K562 (cell line): ENCODE results near the gene EBF4. TPM values are rescaled to one million over a fixed set of nuclear protein-coding genes. Genes with fewer than 3 reads are reported as not detected.

Experiments used
- FOXP1 ChIP-seq: sonication (generic); formaldehyde crosslinking; IDR thresholded peaks from 2 replicates; pipeline ENCODE4 v1.8.0; 2022; ENCODE audit warnings: mild to moderate bottlenecking, missing genetic modification reagents
- SMARCB1 ChIP-seq: IDR thresholded peaks from 2 replicates; pipeline ENCODE4 v1.6.1; 2011; ENCODE audit warnings: improper control_type of control experiment, low read depth; ENCODE audit not compliant: insufficient read length
- TCFL5 ChIP-seq: fragments of 250-450 bp; sonication (Bioruptor Pico); conservative IDR thresholded peaks from 2 replicates; pipeline ENCODE4 v1.6.1; 2021; ENCODE audit warnings: mild to moderate bottlenecking, moderate library complexity, matching md5 sums
- polyA plus RNA-seq, 8 experiments: library from polyadenylated mRNA; depleted of rRNA in 4 of 8; stranded (reverse) in 5 of 8; unstranded in 3 of 8; fragments of >200 nt; fragmentation: Nextera tagmentation in 2 of 8; fragmentation: Illumina TruSeq in 1 of 8; extraction: Ambion mirVana in 2 of 8; extraction: Trizol in 1 of 8; gene quantifications; 2 replicates each; pipeline versions ENCODE4 v1.2.1 to v1.2.3, GENCODE V29; 2011 to 2014; ENCODE audit warnings: inconsistent platforms in 1 of 8, missing spikeins in 1 of 8
- total RNA-seq, 7 experiments: library from RNA; depleted of rRNA in 6 of 7; stranded (reverse); fragments of >200 nt in 6 of 7; fragmentation: Illumina TruSeq in 2 of 7; extraction: Trizol in 2 of 7; gene quantifications; 2 replicates each; pipeline versions ENCODE4 v1.2.1 to v1.2.3, GENCODE V29; 2011 to 2021; ENCODE audit warnings: low replicate concordance in 1 of 7
- TF ChIP-seq, protein P1 (sequence below): sonication (generic); formaldehyde crosslinking; IDR thresholded peaks from 2 replicates; pipeline ENCODE4 v1.8.0; 2023; ENCODE audit warnings: missing genetic modification reagents, mild to moderate bottlenecking, borderline replicate concordance
- TF ChIP-seq, protein P2 (sequence below): fragments of 450-650 bp; formaldehyde crosslinking; IDR thresholded peaks from 2 replicates; pipeline ENCODE4 v1.4.0; 2020; ENCODE audit warnings: mild to moderate bottlenecking, mixed read lengths

EBF4 gene
- total and polyA plus RNA-seq, 9 of the 15 experiments (the other 6 are each of a cell fraction or from before 2014, with no cell fraction given) = 0.09 TPM; not detected in 8

DNA sequence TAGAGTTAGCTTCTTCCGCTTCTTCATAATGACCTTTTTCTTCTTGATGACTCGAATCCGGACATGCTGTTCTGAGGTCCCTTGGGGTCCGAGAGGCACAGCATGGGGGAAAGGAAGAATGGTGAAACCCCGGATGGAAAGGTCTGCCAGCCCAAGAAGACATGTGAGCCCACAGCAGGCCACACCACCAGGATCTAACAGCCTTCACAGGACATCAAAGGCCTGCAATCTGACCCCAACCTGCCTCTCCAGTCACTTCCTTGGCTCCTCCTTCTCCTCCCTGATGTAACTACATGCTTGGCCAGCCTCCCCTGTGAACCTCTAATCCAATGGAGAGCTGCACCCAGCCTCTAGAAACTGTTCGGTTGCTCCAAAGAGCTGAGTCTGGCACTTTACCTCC is 106.2 kb downstream of the EBF4 start (continued):
- TF ChIP-seq, protein P1, sequence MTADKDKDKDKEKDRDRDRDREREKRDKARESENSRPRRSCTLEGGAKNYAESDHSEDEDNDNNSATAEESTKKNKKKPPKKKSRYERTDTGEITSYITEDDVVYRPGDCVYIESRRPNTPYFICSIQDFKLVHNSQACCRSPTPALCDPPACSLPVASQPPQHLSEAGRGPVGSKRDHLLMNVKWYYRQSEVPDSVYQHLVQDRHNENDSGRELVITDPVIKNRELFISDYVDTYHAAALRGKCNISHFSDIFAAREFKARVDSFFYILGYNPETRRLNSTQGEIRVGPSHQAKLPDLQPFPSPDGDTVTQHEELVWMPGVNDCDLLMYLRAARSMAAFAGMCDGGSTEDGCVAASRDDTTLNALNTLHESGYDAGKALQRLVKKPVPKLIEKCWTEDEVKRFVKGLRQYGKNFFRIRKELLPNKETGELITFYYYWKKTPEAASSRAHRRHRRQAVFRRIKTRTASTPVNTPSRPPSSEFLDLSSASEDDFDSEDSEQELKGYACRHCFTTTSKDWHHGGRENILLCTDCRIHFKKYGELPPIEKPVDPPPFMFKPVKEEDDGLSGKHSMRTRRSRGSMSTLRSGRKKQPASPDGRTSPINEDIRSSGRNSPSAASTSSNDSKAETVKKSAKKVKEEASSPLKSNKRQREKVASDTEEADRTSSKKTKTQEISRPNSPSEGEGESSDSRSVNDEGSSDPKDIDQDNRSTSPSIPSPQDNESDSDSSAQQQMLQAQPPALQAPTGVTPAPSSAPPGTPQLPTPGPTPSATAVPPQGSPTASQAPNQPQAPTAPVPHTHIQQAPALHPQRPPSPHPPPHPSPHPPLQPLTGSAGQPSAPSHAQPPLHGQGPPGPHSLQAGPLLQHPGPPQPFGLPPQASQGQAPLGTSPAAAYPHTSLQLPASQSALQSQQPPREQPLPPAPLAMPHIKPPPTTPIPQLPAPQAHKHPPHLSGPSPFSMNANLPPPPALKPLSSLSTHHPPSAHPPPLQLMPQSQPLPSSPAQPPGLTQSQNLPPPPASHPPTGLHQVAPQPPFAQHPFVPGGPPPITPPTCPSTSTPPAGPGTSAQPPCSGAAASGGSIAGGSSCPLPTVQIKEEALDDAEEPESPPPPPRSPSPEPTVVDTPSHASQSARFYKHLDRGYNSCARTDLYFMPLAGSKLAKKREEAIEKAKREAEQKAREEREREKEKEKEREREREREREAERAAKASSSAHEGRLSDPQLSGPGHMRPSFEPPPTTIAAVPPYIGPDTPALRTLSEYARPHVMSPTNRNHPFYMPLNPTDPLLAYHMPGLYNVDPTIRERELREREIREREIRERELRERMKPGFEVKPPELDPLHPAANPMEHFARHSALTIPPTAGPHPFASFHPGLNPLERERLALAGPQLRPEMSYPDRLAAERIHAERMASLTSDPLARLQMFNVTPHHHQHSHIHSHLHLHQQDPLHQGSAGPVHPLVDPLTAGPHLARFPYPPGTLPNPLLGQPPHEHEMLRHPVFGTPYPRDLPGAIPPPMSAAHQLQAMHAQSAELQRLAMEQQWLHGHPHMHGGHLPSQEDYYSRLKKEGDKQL (CRISPR knock-in tag) = no peak
- TF ChIP-seq SMARCB1 (no peak), FOXP1 (CRISPR knock-in tag) (no peak), TCFL5 (CRISPR knock-in tag) (no peak)
- TF ChIP-seq, protein P2, sequence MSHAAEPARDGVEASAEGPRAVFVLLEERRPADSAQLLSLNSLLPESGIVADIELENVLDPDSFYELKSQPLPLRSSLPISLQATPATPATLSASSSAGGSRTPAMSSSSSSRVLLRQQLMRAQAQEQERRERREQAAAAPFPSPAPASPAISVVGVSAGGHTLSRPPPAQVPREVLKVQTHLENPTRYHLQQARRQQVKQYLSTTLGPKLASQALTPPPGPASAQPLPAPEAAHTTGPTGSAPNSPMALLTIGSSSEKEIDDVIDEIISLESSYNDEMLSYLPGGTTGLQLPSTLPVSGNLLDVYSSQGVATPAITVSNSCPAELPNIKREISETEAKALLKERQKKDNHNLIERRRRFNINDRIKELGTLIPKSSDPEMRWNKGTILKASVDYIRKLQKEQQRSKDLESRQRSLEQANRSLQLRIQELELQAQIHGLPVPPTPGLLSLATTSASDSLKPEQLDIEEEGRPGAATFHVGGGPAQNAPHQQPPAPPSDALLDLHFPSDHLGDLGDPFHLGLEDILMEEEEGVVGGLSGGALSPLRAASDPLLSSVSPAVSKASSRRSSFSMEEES (CRISPR knock-in tag) = no peak
- TF ChIP-seq, all 486 proteins: peak for 0
